Neural cell (in vitro differentiated cells): ENCODE measurements around the gene HDLBP. TPM values are rescaled to one million over a fixed set of nuclear protein-coding genes. Genes with fewer than 3 reads are reported as not detected.

Source experiments
- H2AFZ ChIP-seq: fragments of 200-600, 300-800 bp; sonication (generic), shearing (Covaris generic); 2 replicates; pipeline ENCODE4 v1.6.0; 2014; ENCODE audit warnings: low read depth, mild to moderate bottlenecking, antibody characterized with exemption, low read length, moderate library complexity
- H3F3A ChIP-seq: fragments of 200-600 bp; shearing (Covaris generic); 2 replicates; pipeline ENCODE4 v1.6.1; 2016; ENCODE audit warnings: mild to moderate bottlenecking, moderate library complexity, mixed read lengths, antibody characterized with exemption, low read length; ENCODE audit not compliant: insufficient read depth, poor library complexity, severe bottlenecking
- H3K27ac ChIP-seq: fragments of 200-600, 300-800 bp; sonication (generic), shearing (Covaris generic); 2 replicates; pipeline ENCODE4 v1.5.1; 2014; ENCODE audit warnings: mild to moderate bottlenecking, low read length, moderate library complexity
- H3K27me3 ChIP-seq: fragments of 300-800, 200-600 bp; sonication (generic), shearing (Covaris generic); 2 replicates; pipeline ENCODE4 v1.6.0; 2014; ENCODE audit warnings: mild to moderate bottlenecking, low read depth, low read length, moderate library complexity; ENCODE audit not compliant: insufficient read depth
- H3K36me3 ChIP-seq: fragments of 300-800, 200-600 bp; sonication (generic), shearing (Covaris generic); 2 replicates; pipeline ENCODE4 v1.5.1; 2014; ENCODE audit warnings: mild to moderate bottlenecking, antibody characterized with exemption, low read length, moderate library complexity; ENCODE audit not compliant: insufficient read depth
- H3K4me2 ChIP-seq: fragments of 300-800, 200-600 bp; sonication (generic), shearing (Covaris generic); 2 replicates; pipeline ENCODE4 v1.6.0; 2014; ENCODE audit warnings: mild to moderate bottlenecking, low read length
- H3K4me3 ChIP-seq: fragments of 300-800, 200-600 bp; sonication (generic), shearing (Covaris generic); 2 replicates; pipeline ENCODE4 v1.5.1; 2014; ENCODE audit warnings: mild to moderate bottlenecking, low read length, moderate library complexity
- H3K79me2 ChIP-seq: fragments of 200-600 bp; shearing (Covaris generic); replicated peaks from 2 replicates; pipeline ENCODE4 v1.6.0; 2014; ENCODE audit warnings: mild to moderate bottlenecking, low read length, moderate library complexity; ENCODE audit not compliant: insufficient read depth
- H3K9ac ChIP-seq: fragments of 300-800, 200-600 bp; sonication (generic), shearing (Covaris generic); 2 replicates; pipeline ENCODE4 v1.6.1; 2016; ENCODE audit warnings: mild to moderate bottlenecking, low read length, mixed read lengths
- H3K9me2 ChIP-seq: fragments of 200-600 bp; shearing (Covaris generic); 2 replicates; pipeline ENCODE4 v1.6.1; 2016; ENCODE audit warnings: mild to moderate bottlenecking, low read length, mixed read lengths; ENCODE audit not compliant: insufficient read depth
- H3K9me3 ChIP-seq: fragments of 200-600, 300-800 bp; sonication (generic), shearing (Covaris generic); 2 replicates; pipeline ENCODE4 v1.6.1; 2016; ENCODE audit warnings: mild to moderate bottlenecking, mixed run types, low read length, moderate library complexity, mixed read lengths
- H4K20me1 ChIP-seq: fragments of 200-600 bp; shearing (Covaris generic); 2 replicates; pipeline ENCODE4 v1.6.1; 2016; ENCODE audit warnings: mild to moderate bottlenecking, mixed run types; ENCODE audit not compliant: insufficient read depth
- CTCF ChIP-seq: fragments of 450-650 bp; IDR thresholded peaks from 2 replicates; pipeline ENCODE4 v1.5.1; 2014; ENCODE audit warnings: antibody characterized with exemption, mild to moderate bottlenecking, moderate library complexity; ENCODE audit not compliant: poor library complexity, severe bottlenecking
- EP300 ChIP-seq: fragments of 450-650 bp; conservative IDR thresholded peaks from 2 replicates; pipeline ENCODE4 v1.6.1; 2014; ENCODE audit warnings: antibody characterized with exemption, mild to moderate bottlenecking, moderate library complexity; ENCODE audit not compliant: poor library complexity, severe bottlenecking
- EZH2 ChIP-seq: fragments of 200-600, 300-800 bp; shearing (Covaris generic), sonication (generic); IDR thresholded peaks from 2 replicates; pipeline ENCODE4 v1.6.1; 2014; ENCODE audit warnings: antibody characterized with exemption, low read length, borderline replicate concordance, mild to moderate bottlenecking; ENCODE audit not compliant: insufficient read depth, poor library complexity, severe bottlenecking
- MXI1 ChIP-seq: fragments of 450-650 bp; conservative IDR thresholded peaks from 2 replicates; pipeline ENCODE4 v1.6.1; 2014; ENCODE audit warnings: antibody characterized with exemption, mild to moderate bottlenecking; ENCODE audit not compliant: poor library complexity, severe bottlenecking
- POLR2AphosphoS5 ChIP-seq: IDR thresholded peaks from 2 replicates; pipeline ENCODE4 v1.6.1; 2012
- RAD21 ChIP-seq: fragments of 450-650 bp; conservative IDR thresholded peaks from 2 replicates; pipeline ENCODE4 v1.6.1; 2014; ENCODE audit warnings: antibody characterized with exemption, mild to moderate bottlenecking, moderate library complexity
- SMC3 ChIP-seq: fragments of 450-650 bp; conservative IDR thresholded peaks from 2 replicates; pipeline ENCODE4 v1.6.1; 2014; ENCODE audit warnings: antibody characterized with exemption, mild to moderate bottlenecking, moderate library complexity; ENCODE audit not compliant: poor library complexity
- TAF1 ChIP-seq: IDR thresholded peaks from 2 replicates; pipeline ENCODE4 v1.6.1; 2012; ENCODE audit warnings: low read depth
- polyA plus RNA-seq: library from polyadenylated mRNA; depleted of rRNA; stranded (reverse); fragments of >200 nt; gene quantifications from 2 replicates; pipeline ENCODE4 v1.2.3, GENCODE V29; 2014
- TF ChIP-seq, protein P1 (sequence below): IDR thresholded peaks from 2 replicates; pipeline ENCODE4 v1.6.1; 2012; ENCODE audit warnings: borderline replicate concordance

Gene HDLBP
- polyA plus RNA-seq, 1 donor from 2014 or later: 61.9 TPM

- Histone ChIP-seq H3K9ac (no peak overlapping the region), H3K9me2 (no peaks in the 10 kb centered on the region), H3F3A (no peaks in the 10 kb centered on the region), H3K79me2 (no peaks in the 10 kb centered on the region), H3K9me3 (no peaks in the 10 kb centered on the region), H3K27ac (no peak overlapping the region), H3K4me2 (no peak overlapping the region), H2AFZ (no peak overlapping the region), H4K20me1 (no peaks in the 10 kb centered on the region), H3K4me3 (no peak overlapping the region), H3K27me3 (no peaks in the 10 kb centered on the region), H3K36me3 (peaks cover 7% of the 10 kb centered on the region)
- no peak for TF ChIP-seq EP300
- TF ChIP-seq, protein P1, sequence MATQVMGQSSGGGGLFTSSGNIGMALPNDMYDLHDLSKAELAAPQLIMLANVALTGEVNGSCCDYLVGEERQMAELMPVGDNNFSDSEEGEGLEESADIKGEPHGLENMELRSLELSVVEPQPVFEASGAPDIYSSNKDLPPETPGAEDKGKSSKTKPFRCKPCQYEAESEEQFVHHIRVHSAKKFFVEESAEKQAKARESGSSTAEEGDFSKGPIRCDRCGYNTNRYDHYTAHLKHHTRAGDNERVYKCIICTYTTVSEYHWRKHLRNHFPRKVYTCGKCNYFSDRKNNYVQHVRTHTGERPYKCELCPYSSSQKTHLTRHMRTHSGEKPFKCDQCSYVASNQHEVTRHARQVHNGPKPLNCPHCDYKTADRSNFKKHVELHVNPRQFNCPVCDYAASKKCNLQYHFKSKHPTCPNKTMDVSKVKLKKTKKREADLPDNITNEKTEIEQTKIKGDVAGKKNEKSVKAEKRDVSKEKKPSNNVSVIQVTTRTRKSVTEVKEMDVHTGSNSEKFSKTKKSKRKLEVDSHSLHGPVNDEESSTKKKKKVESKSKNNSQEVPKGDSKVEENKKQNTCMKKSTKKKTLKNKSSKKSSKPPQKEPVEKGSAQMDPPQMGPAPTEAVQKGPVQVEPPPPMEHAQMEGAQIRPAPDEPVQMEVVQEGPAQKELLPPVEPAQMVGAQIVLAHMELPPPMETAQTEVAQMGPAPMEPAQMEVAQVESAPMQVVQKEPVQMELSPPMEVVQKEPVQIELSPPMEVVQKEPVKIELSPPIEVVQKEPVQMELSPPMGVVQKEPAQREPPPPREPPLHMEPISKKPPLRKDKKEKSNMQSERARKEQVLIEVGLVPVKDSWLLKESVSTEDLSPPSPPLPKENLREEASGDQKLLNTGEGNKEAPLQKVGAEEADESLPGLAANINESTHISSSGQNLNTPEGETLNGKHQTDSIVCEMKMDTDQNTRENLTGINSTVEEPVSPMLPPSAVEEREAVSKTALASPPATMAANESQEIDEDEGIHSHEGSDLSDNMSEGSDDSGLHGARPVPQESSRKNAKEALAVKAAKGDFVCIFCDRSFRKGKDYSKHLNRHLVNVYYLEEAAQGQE: no peak
- no peak for TF ChIP-seq RAD21
- no peak for TF ChIP-seq EZH2
- TF ChIP-seq MXI1: no peak
- no peak for TF ChIP-seq TAF1
- no peak for TF ChIP-seq POLR2AphosphoS5
- no peak for TF ChIP-seq SMC3
- no peak for TF ChIP-seq CTCF
Measured at GRCh38 chr2:241224851-241225438, 90.5 kb downstream of the HDLBP start.

DNA sequence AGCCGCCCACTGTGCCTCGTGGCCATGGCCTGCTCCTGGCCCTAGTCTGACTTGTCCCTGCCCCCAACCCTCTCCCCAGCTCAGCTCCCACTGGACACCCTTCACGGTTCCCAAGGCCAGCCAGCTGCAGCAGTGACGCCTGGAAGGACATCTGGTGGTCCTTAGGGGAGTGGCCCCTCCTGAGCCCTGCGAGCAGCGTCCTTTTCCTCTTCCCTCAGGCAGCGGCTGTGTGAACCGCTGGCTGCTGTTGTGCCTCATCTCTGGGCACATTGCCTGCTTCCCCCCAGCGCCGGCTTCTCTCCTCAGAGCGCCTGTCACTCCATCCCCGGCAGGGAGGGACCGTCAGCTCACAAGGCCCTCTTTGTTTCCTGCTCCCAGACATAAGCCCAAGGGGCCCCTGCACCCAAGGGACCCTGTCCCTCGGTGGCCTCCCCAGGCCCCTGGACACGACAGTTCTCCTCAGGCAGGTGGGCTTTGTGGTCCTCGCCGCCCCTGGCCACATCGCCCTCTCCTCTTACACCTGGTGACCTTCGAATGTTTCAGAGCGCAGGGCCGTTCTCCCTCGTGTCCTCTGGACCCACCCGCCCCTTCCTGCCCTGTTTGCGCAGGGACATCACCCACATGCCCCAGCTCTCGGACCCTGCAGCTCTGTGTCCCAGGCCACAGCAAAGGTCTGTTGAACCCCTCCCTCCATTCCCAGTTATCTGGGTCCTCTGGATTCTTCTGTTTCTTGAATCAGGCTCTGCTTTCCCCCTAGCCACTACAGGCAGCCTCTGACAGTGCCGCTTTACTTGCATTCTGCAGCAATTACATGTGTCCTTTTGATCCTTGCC lies 91.2 kb downstream of the HDLBP start:
- no peaks in the 10 kb centered on the region for H3K79me2 ChIP-seq
- H3K9me3 ChIP-seq: no peaks in the 10 kb centered on the region
- no peak overlapping the region for H3K4me3 ChIP-seq
- no peaks in the 10 kb centered on the region for H3K9me2 ChIP-seq
- H3K36me3 ChIP-seq: peaks cover 7% of the 10 kb centered on the region
- H3F3A ChIP-seq: no peaks in the 10 kb centered on the region
- H2AFZ ChIP-seq: no peak overlapping the region
- TF ChIP-seq MXI1 (no peak), POLR2AphosphoS5 (no peak), EZH2 (no peak), EP300 (no peak), SMC3 (no peak), CTCF (no peak), RAD21 (no peak), TAF1 (no peak)
- TF ChIP-seq, protein P1: no peak
- no peak overlapping the region for H3K4me2 ChIP-seq
- no peak overlapping the region for H3K9ac ChIP-seq
- no peaks in the 10 kb centered on the region for H4K20me1 ChIP-seq
- H3K27me3 ChIP-seq: peaks cover 3% of the 10 kb centered on the region
- no peak overlapping the region for H3K27ac ChIP-seq
